GM18909 (cell line): ENCODE measurements around the gene RSPO3.

ENCODE experiments used
- ATAC-seq: cut with Tn5 transposase; IDR thresholded peaks from one replicate; pipeline ENCODE4 v1.9.1; 2021; ENCODE audit warnings: mild to moderate bottlenecking; ENCODE audit not compliant: unreplicated experiment, poor library complexity

RSPO3 gene

DNA sequence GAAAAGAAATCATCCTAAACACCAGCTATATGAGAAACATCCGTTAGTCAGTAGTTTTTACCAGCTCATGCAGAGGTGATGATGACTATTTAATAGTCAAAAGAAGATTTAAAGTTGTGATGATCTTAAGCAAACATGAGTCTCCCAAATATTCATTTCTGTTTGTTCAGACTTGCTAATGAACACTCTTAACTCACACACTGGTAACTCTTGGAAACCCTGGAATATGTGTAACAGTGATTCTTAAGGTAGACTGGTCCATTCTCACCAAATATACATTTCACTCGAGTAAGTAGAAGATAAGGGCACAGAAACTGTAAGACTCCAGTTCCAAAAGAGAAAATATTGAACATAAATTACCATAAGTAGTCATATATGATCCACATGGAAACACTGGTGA, 29.1 kb downstream of the RSPO3 start:
- ATAC-seq = no peak

- ATAC-seq = no peak
Observed at GRCh38 chr6:127148511-127148910, 30.0 kb downstream of the RSPO3 start.

DNA sequence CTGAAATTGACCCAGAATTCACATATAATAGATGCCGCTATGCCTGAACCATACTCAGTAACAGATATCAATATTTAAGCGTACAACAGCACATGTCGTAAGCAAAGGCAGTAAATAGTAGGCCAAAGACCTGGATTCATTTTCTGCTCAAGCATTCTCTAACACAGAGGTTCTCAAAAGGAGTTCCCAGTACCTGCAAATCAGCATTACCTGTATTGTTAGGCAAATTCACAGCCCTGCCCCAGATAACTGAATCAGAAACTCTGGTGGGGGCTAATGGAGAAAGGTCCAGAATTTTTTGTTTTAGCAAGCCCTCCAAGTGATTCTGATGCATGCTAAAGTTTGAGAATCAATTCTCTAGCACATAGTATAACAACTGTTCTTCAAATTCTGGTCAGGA, 36.0 kb downstream of the RSPO3 start:
- ATAC-seq = no peak

- ATAC-seq = no peak
Observed at GRCh38 chr6:127160484-127160883, 42.0 kb downstream of the RSPO3 start.

- ATAC-seq = no peak
Observed at GRCh38 chr6:127162836-127163235, 44.4 kb downstream of the RSPO3 start.

DNA sequence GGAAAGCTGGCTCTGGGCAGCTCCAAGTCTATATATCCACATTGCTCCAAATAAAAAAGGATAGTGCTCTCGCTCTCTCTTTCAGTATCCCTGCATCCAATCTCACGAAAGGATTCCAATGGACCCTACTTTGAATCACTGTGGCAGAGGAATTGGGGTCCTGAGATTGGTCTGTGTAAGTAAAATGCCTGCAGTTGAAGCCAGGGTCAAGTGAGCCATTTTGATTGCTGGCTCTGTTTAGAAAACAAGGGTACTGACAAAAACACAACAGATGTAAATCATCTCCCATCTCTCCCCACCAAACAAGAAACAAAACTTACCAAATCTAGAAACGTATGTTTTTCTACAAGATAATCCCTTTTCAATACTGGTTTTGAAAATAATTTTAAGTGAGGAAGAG, 45.6 kb downstream of the RSPO3 start:
- no peak for ATAC-seq

- ATAC-seq = no peak
Observed at GRCh38 chr6:127164565-127164964, 46.1 kb downstream of the RSPO3 start.

DNA sequence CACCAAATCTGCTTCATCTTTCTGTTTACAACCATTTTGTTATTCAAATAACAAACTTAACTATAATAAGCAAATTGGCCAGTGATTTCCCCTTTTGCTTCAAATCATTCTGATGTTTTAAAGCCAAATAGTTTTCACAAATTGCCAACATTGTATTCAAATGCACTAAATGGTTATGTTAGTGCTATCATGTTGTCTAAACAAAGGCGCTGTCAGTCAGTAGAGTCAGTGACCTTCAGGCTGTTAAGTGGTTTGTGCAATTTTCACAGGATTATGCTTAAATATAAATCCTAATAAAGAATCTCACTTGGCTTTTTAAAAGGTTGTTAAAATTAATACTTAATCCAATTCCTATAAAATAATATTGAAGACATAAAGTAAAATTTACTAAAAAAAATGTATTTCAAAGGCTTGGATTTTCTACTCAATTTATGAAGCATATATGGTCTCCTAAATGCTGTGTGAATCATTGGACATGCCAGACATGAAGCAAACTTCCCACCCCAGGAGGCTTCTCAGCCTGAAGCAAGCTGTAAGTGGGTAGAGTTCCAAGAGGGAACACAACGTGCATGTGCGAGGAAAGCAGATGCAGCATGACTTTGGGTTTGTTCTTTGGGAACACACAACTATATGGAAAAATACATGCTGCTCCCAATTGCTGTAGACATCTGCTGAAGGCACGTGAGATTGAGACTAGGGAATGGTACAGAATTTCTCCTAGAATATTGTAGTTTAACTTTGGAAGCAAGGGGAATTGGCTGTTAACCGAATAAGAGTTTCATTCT, 54.9 kb downstream of the RSPO3 start:
- ATAC-seq = no peak

DNA sequence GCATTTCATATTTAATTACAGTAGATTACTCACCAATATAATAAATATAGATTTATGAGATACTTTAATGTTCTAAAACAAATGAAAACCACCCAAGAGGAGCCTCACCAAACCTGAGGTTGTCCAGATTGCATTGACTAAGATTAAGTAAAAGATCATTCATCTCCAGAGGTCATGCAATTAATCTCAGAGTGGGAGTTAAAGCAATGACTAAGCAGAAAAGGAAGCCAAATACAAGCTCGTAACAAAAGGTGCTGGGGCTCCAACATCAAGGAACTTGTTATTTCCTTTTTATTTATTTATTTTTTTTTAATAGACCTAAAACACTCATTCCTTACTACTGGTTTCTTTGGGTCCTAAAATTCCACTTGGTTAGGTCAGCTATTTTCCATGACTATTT, 57.7 kb downstream of the RSPO3 start:
- ATAC-seq = no peak

- ATAC-seq = no peak
Observed at GRCh38 chr6:127177030-127177922, 58.8 kb downstream of the RSPO3 start.

DNA sequence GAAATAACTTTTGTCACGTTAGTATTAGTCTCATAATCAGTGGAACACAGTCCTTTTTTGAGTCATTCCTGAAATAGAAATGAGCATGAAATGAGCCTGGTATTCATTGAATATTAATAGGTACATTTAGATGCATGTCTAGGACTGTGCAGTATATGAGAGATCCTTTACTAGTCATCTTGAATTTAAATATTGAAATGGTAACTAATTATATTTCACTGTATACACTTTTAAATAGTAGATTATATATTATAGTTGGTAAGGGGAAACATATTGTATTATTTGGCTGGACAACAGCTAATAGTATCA, 59.4 kb downstream of the RSPO3 start:
- ATAC-seq = no peak

- ATAC-seq = no peak
Observed at GRCh38 chr6:127178746-127179145, 60.3 kb downstream of the RSPO3 start.

GRCh38 chr6:127180426-127180825, 62.0 kb downstream of the RSPO3 start:
- ATAC-seq = no peak

DNA sequence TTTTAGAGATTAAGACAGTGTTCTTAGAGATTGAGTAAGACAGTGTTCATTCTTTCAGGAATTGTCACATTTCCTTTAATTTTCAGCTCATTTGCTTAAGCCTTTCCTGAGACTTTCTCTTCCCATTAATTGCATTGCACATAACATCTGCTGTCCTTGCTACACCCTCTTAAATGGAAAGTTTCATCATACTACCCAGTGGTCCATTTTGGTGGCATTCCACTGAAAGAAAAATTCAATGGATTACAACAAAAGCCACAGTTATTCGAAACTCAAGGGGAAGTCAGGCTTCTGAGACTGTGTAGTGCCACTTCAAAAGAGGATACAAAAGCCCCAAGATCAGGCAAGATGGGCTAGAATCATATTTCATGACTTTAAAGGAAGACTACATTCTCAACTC, 64.0 kb downstream of the RSPO3 start:
- ATAC-seq = no peak

DNA sequence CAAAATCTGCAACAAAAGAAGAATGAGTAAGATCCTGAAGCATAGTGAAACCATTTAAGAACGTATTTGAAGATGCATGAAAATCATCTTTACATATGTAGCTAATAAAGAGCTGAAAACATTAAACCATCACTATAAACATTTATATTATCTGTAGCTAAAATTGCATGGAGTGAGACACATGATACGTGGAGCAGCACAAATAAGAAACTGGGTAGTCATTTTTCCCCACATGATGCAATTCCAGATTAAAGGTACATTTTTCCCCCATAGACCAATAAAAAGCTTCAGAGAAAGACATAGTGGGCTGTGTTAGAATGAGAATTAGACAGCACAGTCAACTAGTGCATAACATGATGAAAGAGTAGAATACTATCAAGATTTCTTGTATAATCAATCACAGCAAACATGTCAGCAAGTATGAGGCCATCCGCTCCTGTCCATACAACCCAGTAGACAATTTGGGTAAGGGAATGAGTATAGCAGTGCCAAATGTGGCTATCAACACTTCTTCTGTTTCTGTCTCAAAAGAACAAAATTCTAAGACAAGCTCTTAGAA, 67.0 kb downstream of the RSPO3 start:
- no peak for ATAC-seq

DNA sequence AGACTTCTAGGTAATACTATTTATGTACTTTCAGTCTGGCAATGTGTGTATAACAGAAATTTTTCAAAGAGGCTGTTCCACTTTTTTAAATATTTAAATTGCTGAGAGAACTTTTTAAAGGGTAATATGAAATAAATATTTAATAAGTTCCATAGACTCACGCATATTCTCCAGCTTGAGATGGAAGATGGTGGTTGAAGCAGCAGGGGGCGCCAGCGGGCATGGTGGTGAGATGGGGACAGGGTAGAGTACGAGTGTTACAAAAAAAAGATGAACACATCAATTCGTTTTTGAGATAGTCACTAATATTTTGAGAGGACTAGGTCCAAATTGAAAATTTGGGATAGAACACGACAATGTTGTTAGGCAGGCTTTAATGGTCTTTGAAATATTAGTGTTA, 68.4 kb downstream of the RSPO3 start:
- ATAC-seq = peak; percentile 78

- ATAC-seq = no peak
Observed at GRCh38 chr6:127188744-127189143, 70.3 kb downstream of the RSPO3 start.

DNA sequence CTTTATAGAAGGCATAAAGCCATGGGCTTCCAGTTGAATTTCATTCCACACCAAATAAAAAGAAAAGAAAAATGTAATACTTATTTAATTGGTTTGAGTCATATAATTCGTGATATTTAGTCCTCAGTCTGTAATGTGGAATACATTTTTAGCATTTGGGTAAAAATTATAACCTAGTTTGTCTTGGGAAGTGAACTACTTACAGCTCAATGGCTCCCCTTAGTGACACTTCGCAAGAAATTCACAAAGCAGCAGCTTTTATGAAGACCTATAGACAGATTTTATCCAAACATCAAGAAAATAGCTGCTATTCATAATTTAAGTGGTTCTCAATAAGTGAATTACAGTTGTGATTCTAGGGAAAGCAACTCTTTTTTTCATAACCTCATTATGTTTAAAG, 72.1 kb downstream of the RSPO3 start:
- ATAC-seq = no peak

- ATAC-seq = no peak
Observed at GRCh38 chr6:127191716-127192115, 73.2 kb downstream of the RSPO3 start.

DNA sequence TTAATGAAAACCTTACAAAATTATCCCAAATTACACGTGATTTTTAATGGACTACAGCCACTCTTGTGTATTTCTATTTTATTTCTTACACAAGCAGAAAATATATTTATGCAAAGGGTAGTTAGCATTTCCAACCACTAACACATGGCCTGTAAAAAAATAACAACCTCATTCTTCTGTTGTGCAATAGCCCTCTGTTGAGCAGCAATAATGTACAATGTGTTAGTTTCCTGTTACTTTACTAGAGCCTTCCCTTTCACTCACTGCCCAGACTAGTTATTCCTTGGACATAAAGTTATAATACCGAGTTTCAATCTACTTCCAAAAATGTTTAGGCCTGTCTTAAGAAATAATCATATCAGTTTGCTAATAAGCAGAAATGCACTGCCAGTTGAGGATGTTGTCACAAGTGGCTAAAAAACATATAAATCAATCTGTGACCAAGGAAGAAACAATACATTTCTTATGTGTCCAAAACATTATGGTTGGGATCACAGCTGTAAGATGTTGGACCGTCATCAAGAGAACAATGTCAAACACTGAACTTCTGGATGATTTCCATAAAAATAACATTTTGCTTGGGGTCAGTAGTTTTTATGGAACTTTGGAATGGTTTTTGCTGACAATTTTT, 74.6 kb downstream of the RSPO3 start:
- no peak for ATAC-seq

- ATAC-seq = no peak
Observed at GRCh38 chr6:127195833-127196232, 77.4 kb downstream of the RSPO3 start.
